HL-60 (cell line): Measurements from ENCODE around the gene FAM107B.

Source experiments
- CTCF ChIP-seq: IDR thresholded peaks from one replicate; pipeline ENCODE4 v1.5.1; 2011; ENCODE audit warnings: low read length, control low read depth, inconsistent platforms; ENCODE audit not compliant: insufficient read depth
- GABPA ChIP-seq: IDR thresholded peaks from 2 replicates; pipeline ENCODE4 v1.6.1; 2012; ENCODE audit warnings: low read depth
- POLR2AphosphoS5 ChIP-seq: IDR thresholded peaks from 2 replicates; pipeline ENCODE4 v1.6.1; 2012; ENCODE audit warnings: low read depth
- REST ChIP-seq: IDR thresholded peaks from 2 replicates; pipeline ENCODE4 v1.6.1; 2012; ENCODE audit warnings: low read depth; ENCODE audit not compliant: insufficient replicate concordance
- SPI1 ChIP-seq: IDR thresholded peaks from 2 replicates; pipeline ENCODE4 v1.6.1; 2012; ENCODE audit warnings: low read depth, mild to moderate bottlenecking, borderline replicate concordance

GRCh38 chr10:14616465-14616864, 158.2 kb downstream of the FAM107B start:
- TF ChIP-seq CTCF: no peak
- TF ChIP-seq GABPA: no peak
- TF ChIP-seq SPI1: no peak
- no peak for TF ChIP-seq POLR2AphosphoS5
- no peak for TF ChIP-seq REST
